ENCODE results near the gene TAPT1. TPM values are rescaled to one million over a fixed set of nuclear protein-coding genes. Genes with fewer than 3 reads are reported as not detected.

The TAPT1 gene
- total RNA-seq, 1 donor from 2014 or later, result 7.0 TPM

DNA sequence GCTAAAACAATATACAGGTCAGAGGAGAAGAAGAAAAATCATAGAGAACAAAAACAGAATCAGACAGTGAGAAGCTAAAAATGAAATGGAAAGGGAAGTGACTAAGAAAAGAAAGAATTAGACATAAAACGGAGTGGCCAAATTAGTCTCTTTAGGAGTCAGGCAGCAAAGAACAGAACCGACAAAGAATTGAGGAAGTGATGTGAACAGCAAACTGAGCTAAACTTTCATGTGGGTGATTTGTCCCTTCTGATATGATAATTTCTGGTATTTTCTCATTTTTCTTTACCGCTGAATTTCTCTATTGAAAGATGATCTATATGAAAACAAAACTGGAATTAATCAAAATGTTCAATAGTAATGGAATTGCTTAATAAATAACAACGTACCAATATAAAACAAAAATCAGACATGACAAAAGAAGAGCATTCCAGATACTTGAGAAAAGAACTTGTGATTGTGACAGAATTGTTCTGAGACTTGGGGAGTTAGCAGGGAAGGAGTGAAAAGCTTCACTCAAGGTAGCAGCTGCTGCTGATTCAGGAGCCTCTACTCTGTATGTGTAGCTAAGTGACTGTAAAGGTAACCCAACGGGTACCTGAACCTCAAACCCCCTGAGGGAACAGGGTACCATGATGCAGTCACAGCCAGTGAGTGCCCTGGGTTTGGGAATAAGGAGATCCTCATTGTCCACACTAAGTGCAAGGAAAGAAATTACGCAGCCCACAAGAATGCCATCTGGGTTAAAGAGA lies 8.8 kb downstream of the TAPT1 start:
- TF ChIP-seq, protein P1, sequence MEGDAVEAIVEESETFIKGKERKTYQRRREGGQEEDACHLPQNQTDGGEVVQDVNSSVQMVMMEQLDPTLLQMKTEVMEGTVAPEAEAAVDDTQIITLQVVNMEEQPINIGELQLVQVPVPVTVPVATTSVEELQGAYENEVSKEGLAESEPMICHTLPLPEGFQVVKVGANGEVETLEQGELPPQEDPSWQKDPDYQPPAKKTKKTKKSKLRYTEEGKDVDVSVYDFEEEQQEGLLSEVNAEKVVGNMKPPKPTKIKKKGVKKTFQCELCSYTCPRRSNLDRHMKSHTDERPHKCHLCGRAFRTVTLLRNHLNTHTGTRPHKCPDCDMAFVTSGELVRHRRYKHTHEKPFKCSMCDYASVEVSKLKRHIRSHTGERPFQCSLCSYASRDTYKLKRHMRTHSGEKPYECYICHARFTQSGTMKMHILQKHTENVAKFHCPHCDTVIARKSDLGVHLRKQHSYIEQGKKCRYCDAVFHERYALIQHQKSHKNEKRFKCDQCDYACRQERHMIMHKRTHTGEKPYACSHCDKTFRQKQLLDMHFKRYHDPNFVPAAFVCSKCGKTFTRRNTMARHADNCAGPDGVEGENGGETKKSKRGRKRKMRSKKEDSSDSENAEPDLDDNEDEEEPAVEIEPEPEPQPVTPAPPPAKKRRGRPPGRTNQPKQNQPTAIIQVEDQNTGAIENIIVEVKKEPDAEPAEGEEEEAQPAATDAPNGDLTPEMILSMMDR (conservative IDR thresholded peaks at IDR 0.05; ENCODE audit: low read depth, low read length), result no peak
- no peak for DNase-seq (ENCODE audit: low read depth)

DNA sequence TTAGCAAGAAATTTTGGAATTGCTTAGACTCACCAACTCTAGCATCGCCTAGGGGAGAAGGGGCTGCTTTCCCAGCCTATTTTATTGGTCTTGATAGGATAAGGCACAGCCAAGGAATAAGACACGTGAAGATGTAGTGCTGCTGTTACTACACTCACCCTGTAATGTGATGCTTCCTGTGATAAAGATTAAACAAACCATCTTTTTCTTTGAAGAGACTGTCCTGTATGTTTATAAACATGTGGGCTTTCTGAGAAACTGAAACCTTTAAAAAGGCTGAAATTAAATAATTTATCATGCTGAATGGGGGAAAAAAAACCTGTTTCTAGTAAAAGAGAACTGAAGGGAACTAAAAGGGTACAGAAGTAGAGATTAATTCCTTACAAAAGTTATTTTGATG lies 13.2 kb downstream of the TAPT1 start:
- TF ChIP-seq, protein P1 (conservative IDR thresholded peaks at IDR 0.05; ENCODE audit: low read depth, low read length), result no peak
- DNase-seq (ENCODE audit: low read depth), result no peak
- no peak overlapping the region for H3K4me3 ChIP-seq (ENCODE audit: low read depth, low read length)

More for the DNA sequence above, 8.8 kb downstream of the TAPT1 start:
- H3K4me3 ChIP-seq (ENCODE audit: low read depth, low read length), result no peak overlapping the region

DNA sequence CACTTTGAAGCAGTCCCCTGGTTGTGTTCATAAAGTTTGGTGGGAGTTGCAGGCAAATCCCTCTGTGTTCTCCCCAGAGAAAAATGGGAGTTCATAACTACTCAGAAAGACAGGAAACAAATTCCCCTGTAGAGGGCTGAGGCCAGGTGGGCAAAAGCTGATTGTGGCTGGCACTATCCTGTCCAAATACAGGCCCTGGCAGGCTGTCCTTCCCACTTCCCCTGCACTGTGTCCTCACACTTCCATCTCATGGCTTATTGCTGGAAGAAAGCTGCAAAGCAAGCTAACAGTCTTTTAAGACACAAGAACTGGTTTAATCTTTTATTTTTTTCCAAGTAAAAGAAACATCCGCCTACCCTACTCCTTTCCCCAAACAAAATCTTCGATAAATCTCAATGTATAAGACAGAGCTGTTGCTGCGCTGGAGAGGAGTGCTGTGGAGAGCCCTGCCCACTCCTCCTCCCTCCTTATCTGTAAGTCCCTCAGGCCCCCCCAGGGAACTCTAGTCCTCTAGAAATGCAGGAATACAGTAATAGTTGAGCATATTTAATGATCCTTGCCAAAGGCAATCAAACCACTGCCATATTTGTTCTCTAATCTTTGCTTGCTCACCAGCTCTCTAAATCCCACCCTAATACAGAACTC lies 14.0 kb downstream of the TAPT1 start:
- no peak overlapping the region for H3K4me3 ChIP-seq (ENCODE audit: low read depth, low read length)
- no peak for DNase-seq (ENCODE audit: low read depth)

DNA sequence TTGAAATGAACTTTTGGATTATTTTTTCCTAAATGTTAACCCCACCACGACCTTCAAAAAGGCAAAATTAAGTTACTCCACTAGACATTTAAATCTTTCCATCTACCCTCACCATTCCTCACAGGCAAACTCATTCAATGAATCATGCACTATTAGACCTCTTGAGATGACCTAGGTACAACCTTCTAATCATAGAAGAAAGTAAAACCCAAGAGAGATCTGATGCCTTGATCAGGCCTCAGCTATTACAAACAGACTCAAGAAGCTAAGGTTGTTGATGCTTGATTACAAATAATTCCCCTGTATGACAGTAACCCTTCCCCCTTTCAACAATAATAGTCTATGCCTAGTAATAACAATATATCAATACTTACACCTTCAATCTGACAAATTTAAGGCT lies 18.9 kb downstream of the TAPT1 start:
- TF ChIP-seq, protein P1 (conservative IDR thresholded peaks at IDR 0.05; ENCODE audit: low read depth, low read length), result no peak
- no peak overlapping the region for H3K4me3 ChIP-seq (ENCODE audit: low read depth, low read length)
- no peak for DNase-seq (ENCODE audit: low read depth)

More for the DNA sequence above, 14.0 kb downstream of the TAPT1 start:
- TF ChIP-seq, protein P1 (conservative IDR thresholded peaks at IDR 0.05; ENCODE audit: low read depth, low read length), result no peak

DNA sequence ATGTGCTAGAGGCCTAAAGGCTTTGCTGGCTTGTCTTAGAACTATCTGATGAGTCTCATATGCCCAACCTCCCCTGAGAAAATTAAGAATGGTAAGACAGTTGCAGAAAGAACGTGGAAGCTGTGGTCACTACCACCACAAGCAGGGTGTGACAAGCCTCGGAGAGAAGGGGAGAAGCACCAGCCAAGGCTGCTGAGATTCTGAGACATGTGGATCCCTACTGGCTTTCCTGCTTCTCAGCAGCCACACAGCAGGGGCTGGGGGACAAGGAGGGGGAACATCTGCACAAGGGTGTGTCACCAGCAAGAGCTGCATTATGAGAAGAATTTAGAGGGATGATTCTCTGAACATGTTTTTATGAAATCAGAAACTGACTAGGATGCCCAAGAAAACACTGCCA lies 19.4 kb downstream of the TAPT1 start:
- no peak for DNase-seq (ENCODE audit: low read depth)
- TF ChIP-seq, protein P1 (conservative IDR thresholded peaks at IDR 0.05; ENCODE audit: low read depth, low read length), result no peak
- H3K4me3 ChIP-seq (ENCODE audit: low read depth, low read length), result no peak overlapping the region

DNA sequence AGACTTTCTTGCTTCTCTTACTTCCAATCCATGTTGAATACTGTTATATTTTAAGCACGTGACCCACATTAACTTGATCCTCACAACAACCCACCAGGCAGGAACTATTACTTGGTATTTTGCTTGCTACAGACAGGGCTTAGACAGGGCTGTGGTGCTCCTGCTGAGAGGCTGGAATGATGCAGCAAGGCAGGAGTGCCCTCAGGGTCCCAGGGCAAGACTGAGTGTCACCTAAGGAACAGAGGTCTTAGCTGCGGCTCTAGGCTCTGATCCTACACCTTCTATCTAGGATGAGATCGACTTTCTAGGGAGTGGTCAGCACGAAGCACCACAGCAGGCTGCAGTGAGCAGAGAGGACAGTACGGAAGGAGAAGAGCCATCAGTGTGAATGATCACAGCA lies 20.0 kb downstream of the TAPT1 start:
- no peak for DNase-seq (ENCODE audit: low read depth)
- no peak overlapping the region for H3K4me3 ChIP-seq (ENCODE audit: low read depth, low read length)
- TF ChIP-seq, protein P1 (conservative IDR thresholded peaks at IDR 0.05; ENCODE audit: low read depth, low read length), result no peak

Data from epithelial cell of proximal tubule (primary cell).